Breast epithelium (tissue), 4 donors: ENCODE measurements around the gene SCYL1. TPM values are rescaled to one million over a fixed set of nuclear protein-coding genes. Genes with fewer than 3 reads are reported as not detected.
A peak's percentile ranks its signal among the peaks of the same experiment; 100 is the strongest.

Experiments
- DNase-seq, 2 donors: peaks; one replicate each; pipeline ENCODE4 v3.0.0-alpha.2; 2019; ENCODE audit warnings: low spot score in 2 of 2
- H3K27ac ChIP-seq, 2 donors: fragments of 200-600 bp; sonication (generic) in 1 of 2; one replicate each; pipeline ENCODE4 v1.5.1; 2016 to 2019; ENCODE audit warnings: mild to moderate bottlenecking in 1 of 2
- H3K27me3 ChIP-seq, 2 donors: fragments of 200-600 bp; sonication (generic) in 1 of 2; one replicate each; pipeline versions ENCODE4 v1.5.1 to v1.6.0; 2017 to 2019; ENCODE audit warnings: control low read depth in 1 of 2, mild to moderate bottlenecking in 1 of 2
- H3K36me3 ChIP-seq: fragments of 200-600 bp; one replicate; pipeline ENCODE4 v1.5.1; 2019
- H3K4me1 ChIP-seq, 2 donors: fragments of 200-600 bp; sonication (generic); one replicate each; pipeline ENCODE4 v1.5.1; 2016 to 2019; ENCODE audit warnings: control low read depth in 1 of 2
- H3K4me3 ChIP-seq, 3 donors: fragments of 200-600 bp; sonication (generic); 1 replicate in 2 of 3; 2 replicates in 1 of 3; pipeline ENCODE4 v1.5.1; 2016 to 2019; ENCODE audit warnings: mild to moderate bottlenecking in 3 of 3, moderate library complexity in 2 of 3
- H3K9me3 ChIP-seq, 2 donors: fragments of 200-600 bp; sonication (generic) in 1 of 2; one replicate each; pipeline ENCODE4 v1.5.1; 2016 to 2019; ENCODE audit warnings: control low read depth in 1 of 2
- CTCF ChIP-seq, 3 donors: fragments of 450-650 bp; IDR thresholded peaks; one replicate each; pipeline ENCODE4 v1.5.1; 2016 to 2017; ENCODE audit warnings: antibody characterized with exemption in 3 of 3, mild to moderate bottlenecking in 3 of 3, moderate library complexity in 3 of 3
- POLR2A ChIP-seq: fragments of 450-650 bp; IDR thresholded peaks from one replicate; pipeline ENCODE4 v1.6.1; 2016; ENCODE audit warnings: antibody characterized with exemption, mild to moderate bottlenecking, moderate library complexity
- POLR2AphosphoS5 ChIP-seq, 3 donors: sonication (generic); formaldehyde crosslinking; IDR thresholded peaks; one replicate each; pipeline ENCODE4 v1.6.1; 2017; ENCODE audit warnings: antibody characterized with exemption in 3 of 3
- intact Hi-C: fragments of 100-400 bp; cut with DNase I; formaldehyde crosslinking; loops from one replicate; pipeline ENCODE4 v1.15.1; 2023; ENCODE audit warnings: low total_unique reads
- total RNA-seq, 3 donors: library from RNA; depleted of rRNA; stranded (reverse); fragments of >200 nt; gene quantifications; one replicate each; pipeline ENCODE4 v1.1.0, GENCODE V29; 2016

SCYL1 gene
- total RNA-seq, 3 donors from 2014 or later, result 74.1 to 83.4 (median 83.2) TPM

GRCh38 chr11:65585396-65586246 lies 60.7 kb downstream of the SCYL1 start:
- intact Hi-C loops, result loop anchor here (5.0 kb wide), 1 partner anchor 43 kb away; no protein-coding TSS in a partner anchor
- Histone ChIP-seq H3K4me1 (no peaks in the 10 kb centered on the region), H3K9me3 (no peaks in the 10 kb centered on the region), H3K4me3 (no peak overlapping the region), H3K27me3 (no peaks in the 10 kb centered on the region), H3K27ac (no peak overlapping the region), H3K36me3 (no peaks in the 10 kb centered on the region)
- TF ChIP-seq POLR2A, result no peak
- no peak for TF ChIP-seq CTCF (IDR thresholded peaks at IDR 0.05)
- TF ChIP-seq POLR2AphosphoS5 (IDR thresholded peaks at IDR 0.05), result no peak
- no peak for DNase-seq

- intact Hi-C loops, result loop anchor here (5.0 kb wide), 1 partner anchor 44 kb away; no protein-coding TSS in a partner anchor
- Histone ChIP-seq H3K4me1 (no peaks in the 10 kb centered on the region), H3K9me3 (no peaks in the 10 kb centered on the region), H3K27me3 (no peaks in the 10 kb centered on the region), H3K36me3 (no peaks in the 10 kb centered on the region), H3K27ac (peak overlapping the region in 1 of 2 donors; percentile 56), H3K4me3 (no peak overlapping the region)
- no peak for DNase-seq
- TF ChIP-seq POLR2A (no peak), CTCF (IDR thresholded peaks at IDR 0.05) (no peak), POLR2AphosphoS5 (IDR thresholded peaks at IDR 0.05) (no peak)
Observed at GRCh38 chr11:65586247-65586630, 61.4 kb downstream of the SCYL1 start.

DNA sequence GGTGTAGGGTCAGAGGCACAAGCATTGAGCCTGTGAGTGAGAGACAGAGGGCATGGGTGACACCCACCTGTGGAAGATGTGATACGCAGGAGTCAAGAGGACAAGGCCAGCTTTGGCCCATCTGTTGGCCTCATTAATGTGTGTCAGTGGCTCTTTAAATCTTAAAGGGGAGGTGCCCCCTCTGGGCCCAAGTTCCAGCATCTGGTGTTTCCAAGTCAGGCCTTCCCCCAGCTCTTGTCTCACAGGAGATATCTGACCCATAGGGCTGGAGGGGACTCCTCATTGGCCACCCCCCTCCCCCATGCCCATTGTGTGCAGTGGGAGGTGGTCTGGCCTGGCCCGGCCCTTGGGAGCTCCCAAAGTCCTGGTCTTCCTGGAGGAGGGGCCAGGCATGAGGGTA lies 61.8 kb downstream of the SCYL1 start:
- H3K27ac ChIP-seq, result peak overlapping the region in 1 of 2 donors; percentile 56
- H3K27me3 ChIP-seq, result no peaks in the 10 kb centered on the region
- intact Hi-C loops, result loop anchor here (5.0 kb wide), 1 partner anchor 44 kb away; no protein-coding TSS in a partner anchor
- no peaks in the 10 kb centered on the region for H3K4me1 ChIP-seq
- H3K4me3 ChIP-seq, result no peak overlapping the region
- DNase-seq, result no peak
- TF ChIP-seq POLR2A (no peak), CTCF (IDR thresholded peaks at IDR 0.05) (no peak), POLR2AphosphoS5 (IDR thresholded peaks at IDR 0.05) (no peak)
- no peaks in the 10 kb centered on the region for H3K9me3 ChIP-seq
- H3K36me3 ChIP-seq, result no peaks in the 10 kb centered on the region

Other genes with a start within 250 kb of the SCYL1 start
- gene CDC42EP2, start 210.2 kb upstream of the SCYL1 start, total RNA-seq, result 10 to 100 TPM; 11.3 to 20.8 (median 13.4) TPM
- 10 to 100 TPM; 30.7 to 44.8 (median 39.7) TPM for gene DPF2, start 191.2 kb upstream of the SCYL1 start, total RNA-seq
- gene TIGD3, start 170.3 kb upstream of the SCYL1 start, total RNA-seq, result 1 to 10 TPM in 1 of 3 donors, under 1 TPM in 1, not detected in 1; 0.29 to 1.3 TPM
- 1 to 10 TPM; 5.4 to 9.1 (median 6.6) TPM for gene SLC25A45, start 142.4 kb upstream of the SCYL1 start, total RNA-seq
- 10 to 100 TPM; 22.9 to 57.0 (median 49.0) TPM for gene FRMD8, start 138.4 kb upstream of the SCYL1 start, total RNA-seq
- 100 to 1,000 TPM; 323 to 391 (median 351) TPM for gene NEAT1, start 102.3 kb upstream of the SCYL1 start, total RNA-seq
- over 10,000 TPM; 14,217 to 22,312 (median 18,959) TPM for gene MALAT1, start 26.0 kb upstream of the SCYL1 start, total RNA-seq
- gene LTBP3, start 33.3 kb downstream of the SCYL1 start, total RNA-seq, result 10 to 100 TPM; 63.0 to 98.9 (median 95.7) TPM
- gene ZNRD2, start 45.4 kb downstream of the SCYL1 start, total RNA-seq, result 10 to 100 TPM; 48.9 to 60.0 (median 59.4) TPM
- gene FAM89B, start 47.5 kb downstream of the SCYL1 start, total RNA-seq, result 10 to 100 TPM; 37.4 to 51.4 (median 40.8) TPM
- gene EHBP1L1, start 51.0 kb downstream of the SCYL1 start, total RNA-seq, result 10 to 100 TPM; 28.0 to 68.8 (median 33.4) TPM
- 1 to 10 TPM in 1 of 3 donors, under 1 TPM in 2; 0.33 to 2.2 (median 0.80) TPM for gene KCNK7, start 70.7 kb downstream of the SCYL1 start, total RNA-seq
- gene MAP3K11, start 89.1 kb downstream of the SCYL1 start, total RNA-seq, result 10 to 100 TPM; 30.4 to 39.0 (median 36.7) TPM
- gene PCNX3, start 90.7 kb downstream of the SCYL1 start, total RNA-seq, result 10 to 100 TPM; 13.4 to 21.0 (median 20.1) TPM
- 10 to 100 TPM; 18.2 to 27.9 (median 25.5) TPM for gene SIPA1, start 113.0 kb downstream of the SCYL1 start, total RNA-seq
- gene RELA, start 137.8 kb downstream of the SCYL1 start, total RNA-seq, result 10 to 100 TPM; 45.0 to 57.7 (median 46.2) TPM
- 10 to 100 TPM; 50.1 to 66.7 (median 61.3) TPM for gene KAT5, start 187.2 kb downstream of the SCYL1 start, total RNA-seq
- gene RNASEH2C, start 195.7 kb downstream of the SCYL1 start, total RNA-seq, result 100 to 1,000 TPM in 1 of 3 donors, 10 to 100 TPM in 2; 89.1 to 110 (median 99.8) TPM